Activated T-cell treated with anti-CD3 and anti-CD28 coated beads for 1 hour (primary cell): ENCODE measurements around the gene LCE2A.
"Not testable (repeated sequence)": the region's sequence is repeated elsewhere in the genome, so short reads cannot be mapped to it uniquely, and the experiment has no call there.

Experiments
- DNase-seq: peaks from one replicate; pipeline ENCODE4 v3.0.0-alpha.2; 2020; ENCODE audit warnings: low read depth

Gene LCE2A

DNA sequence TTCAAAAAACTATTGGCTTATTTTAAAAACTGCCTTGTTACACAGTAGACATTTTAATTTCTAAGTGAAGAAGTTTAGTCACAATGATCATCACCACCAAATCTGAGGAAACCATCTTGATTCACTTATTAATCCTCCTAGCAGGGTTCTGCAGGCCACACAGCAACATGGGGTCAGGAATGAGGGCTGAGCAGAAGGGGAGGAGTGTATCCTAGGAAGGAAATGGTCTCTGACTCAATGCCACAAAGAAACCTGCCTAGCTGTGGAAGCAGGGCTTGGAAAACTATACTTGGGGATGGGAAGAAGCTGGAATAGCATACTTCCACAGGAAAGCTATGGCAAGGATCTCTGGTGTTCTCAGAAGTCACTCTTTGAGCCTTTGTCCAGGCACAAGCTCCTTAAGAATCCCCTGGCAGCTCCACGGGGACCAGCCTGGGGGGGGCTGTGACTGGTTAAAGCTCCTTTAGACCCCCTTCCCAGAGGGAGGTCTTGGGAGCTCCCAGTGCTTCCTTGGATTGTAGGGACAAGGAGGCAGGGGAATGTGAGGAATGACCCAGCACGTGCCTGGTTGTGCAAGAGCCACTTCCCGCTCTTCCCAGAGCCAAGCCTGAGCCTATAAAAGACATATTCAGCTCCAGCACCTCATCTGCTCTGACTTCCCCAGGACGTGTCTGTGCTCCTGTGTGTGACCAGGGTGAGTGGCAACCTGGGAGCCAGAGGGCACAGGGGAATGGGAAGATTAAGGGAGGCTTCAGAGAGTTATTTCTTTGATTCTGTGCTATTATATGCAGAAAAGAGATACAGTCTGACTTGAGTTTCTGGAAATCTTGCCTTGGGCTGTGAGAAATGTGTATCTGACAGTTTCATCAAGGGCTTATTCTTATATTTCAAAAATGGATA, at the start of gene LCE2A:
Gene LCE2A, plus strand, starts transcription at position 645 of the 900 bp plus-strand sequence. CDS start 557 bp downstream, outside the sequence.
- DNase-seq, result no peak

GRCh38 chr1:152654110-152654509, 44.0 kb upstream of the LCE2A start:
- peak; percentile 15 for DNase-seq

DNA sequence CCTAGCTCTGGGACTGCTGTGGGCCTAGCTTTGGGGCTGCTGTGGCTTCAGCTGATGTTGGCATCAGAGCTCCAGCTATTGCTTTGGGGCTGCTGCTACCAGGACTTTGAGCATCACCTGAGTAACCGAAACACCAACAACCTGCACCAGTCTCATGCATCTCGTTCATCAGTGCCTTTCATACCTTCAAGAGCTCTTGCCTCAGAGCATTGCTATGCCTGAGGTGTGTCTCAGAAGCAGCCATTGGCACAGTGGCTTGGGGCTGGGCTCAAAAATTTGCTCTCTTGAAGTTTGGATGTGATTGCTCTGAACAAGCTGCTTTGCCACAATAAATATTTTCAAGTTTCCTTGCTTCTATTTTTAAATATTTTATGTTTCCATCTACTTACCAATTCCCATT, 41.7 kb upstream of the LCE2A start:
- DNase-seq, result no peak

GRCh38 chr1:152657677-152658076, 40.5 kb upstream of the LCE2A start:
- DNase-seq, result no peak

GRCh38 chr1:152658649-152659048, 39.5 kb upstream of the LCE2A start:
- DNase-seq, result no peak

GRCh38 chr1:152663098-152663497, 35.0 kb upstream of the LCE2A start, which contains the start of gene LCE2D:
TSS of gene LCE2D (plus strand) at chr1:152663380. CDS start at chr1:152664106, 726 bp downstream.
- DNase-seq, result no peak

DNA sequence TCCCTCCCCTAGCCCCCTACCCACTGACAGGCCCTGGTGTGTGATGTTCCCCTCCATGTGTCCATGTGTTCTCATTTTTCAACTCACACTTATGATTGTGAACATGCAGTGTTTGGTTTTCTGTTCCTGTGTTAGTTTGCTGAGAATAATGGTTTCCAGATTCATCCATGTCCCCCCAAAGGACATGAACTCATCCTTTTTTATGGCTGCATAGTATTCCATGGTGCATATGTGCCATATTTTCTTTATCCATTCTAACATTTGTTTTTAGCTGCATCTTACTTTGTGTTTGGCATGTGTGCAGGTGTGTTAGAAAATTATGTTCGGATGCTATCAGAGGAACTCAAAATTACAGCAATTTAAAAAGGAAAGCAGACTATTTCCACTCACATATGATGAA, 32.0 kb upstream of the LCE2A start:
- DNase-seq, result not testable (repeated sequence)

DNA sequence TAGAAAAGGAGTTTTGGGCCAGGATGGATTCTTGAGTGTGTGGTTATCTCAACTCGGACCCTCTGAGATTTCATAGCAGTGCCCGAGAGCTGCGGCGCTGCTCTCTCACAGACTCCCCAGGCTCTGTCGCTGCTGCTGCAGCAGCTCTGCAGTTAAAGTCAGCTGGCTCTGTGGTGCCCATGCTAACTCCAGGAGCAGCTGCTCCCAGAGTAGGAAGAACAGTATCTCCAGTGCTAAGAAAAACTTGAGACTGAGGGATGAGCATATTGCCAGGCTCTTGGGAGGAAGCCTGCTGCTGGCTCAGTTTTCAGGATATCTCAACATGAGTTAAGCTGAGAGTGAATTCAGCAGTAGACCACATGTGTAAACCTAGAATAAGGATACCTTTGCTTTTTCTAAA, 30.5 kb upstream of the LCE2A start:
- no peak for DNase-seq

GRCh38 chr1:152673016-152673415, 25.1 kb upstream of the LCE2A start:
- no peak for DNase-seq

GRCh38 chr1:152674983-152675382, 23.2 kb upstream of the LCE2A start, which contains the start of gene LCE2C:
TSS of gene LCE2C (plus strand) at chr1:152675279. CDS start at chr1:152676016, 737 bp downstream.
- not testable (repeated sequence) for DNase-seq

GRCh38 chr1:152679459-152679858, 18.7 kb upstream of the LCE2A start:
- no peak for DNase-seq

GRCh38 chr1:152681616-152682015, 16.5 kb upstream of the LCE2A start:
- DNase-seq, result no peak

DNA sequence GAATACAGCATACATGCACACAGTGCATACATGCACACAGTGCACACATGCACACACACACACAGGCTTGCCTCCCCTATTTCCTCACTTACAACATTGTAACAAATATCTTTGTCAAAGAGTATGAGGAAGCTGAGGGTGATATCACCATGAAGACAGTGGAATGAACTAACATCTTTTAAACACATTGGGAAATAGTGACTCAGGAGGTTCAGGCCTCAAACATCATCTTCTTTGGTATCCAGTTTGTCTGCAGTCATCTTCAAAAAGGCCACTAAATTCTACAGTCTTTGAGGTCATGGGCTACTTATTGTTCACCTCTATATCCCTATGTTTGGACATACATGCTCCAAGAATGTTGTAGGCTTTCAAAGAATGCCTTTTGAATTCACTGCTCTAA, 14.3 kb upstream of the LCE2A start:
- DNase-seq, result no peak

DNA sequence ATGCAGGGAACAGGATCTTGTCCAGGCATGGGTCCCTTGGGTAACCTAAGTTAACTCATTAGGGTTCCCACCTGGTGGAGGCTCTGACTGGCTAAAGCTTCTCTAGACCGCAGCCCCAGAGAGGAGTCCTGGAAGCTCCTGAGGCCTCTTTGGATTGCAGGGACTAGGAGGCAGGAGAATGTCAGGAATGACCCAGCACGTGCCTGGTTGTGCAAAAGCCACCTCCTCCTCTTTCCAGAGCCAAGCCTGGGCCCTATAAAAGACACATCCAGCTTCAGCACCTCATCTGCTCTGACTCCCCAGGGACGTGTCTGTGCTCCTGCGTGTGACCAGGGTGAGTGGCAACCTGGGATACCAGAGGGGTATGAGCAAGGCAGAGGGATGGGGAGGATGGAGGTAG, 12.3 kb upstream of the LCE2A start, which contains the start of gene LCE2B:
Gene LCE2B, plus strand, starts transcription at position 301 of the 400 bp plus-strand sequence. CDS start 721 bp downstream, outside the sequence.
- DNase-seq, result not testable (repeated sequence)

- no peak for DNase-seq
These were observed 1.6 kb downstream of the LCE2A start for GRCh38 chr1:152699746-152700145.

DNA sequence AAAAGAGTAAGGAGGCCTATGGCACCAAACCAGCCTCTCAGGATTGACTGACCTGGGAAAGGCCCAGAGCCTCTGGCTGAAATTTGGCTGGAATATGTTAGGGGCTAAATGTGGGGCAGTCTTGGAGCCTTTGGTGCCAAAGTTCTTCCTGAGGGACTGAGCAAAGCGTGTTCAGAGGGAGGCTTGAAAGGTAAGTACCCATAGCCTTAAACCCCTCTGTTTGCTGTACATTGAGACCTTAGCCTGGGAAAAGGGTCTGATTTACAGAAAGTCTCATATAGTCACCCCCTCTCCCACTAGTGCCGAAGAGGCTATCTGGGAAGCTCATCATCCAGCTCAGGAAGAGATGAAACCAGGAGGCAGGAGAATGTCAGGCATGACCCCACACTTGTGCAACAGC, 9.7 kb downstream of the LCE2A start, which contains the start of gene LCE4A:
Gene LCE4A, plus strand, starts transcription at position 301 of the 400 bp plus-strand sequence. CDS start 916 bp downstream, outside the sequence.
- no peak for DNase-seq

DNA sequence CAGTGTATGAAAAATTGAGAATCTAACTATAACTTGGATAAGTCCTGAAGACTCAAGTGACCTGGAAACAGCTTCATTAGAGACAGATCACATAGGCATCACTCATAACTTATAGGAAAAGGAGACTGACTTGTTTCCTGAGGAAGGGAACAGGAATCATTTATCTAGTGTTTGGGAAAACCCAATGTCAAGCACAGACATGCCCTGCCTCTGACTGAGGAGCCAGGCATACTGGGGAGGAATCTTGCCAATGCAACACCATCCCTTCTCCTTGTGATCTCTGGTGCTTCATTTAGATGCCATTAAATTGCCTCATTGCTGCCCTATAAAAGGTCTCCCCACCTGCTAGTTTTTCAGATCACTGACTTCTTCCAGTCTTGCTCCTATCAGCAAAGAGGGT, 20.1 kb downstream of the LCE2A start:
- DNase-seq, result no peak

GRCh38 chr1:152725261-152725660, 27.1 kb downstream of the LCE2A start:
- DNase-seq, result no peak

DNA sequence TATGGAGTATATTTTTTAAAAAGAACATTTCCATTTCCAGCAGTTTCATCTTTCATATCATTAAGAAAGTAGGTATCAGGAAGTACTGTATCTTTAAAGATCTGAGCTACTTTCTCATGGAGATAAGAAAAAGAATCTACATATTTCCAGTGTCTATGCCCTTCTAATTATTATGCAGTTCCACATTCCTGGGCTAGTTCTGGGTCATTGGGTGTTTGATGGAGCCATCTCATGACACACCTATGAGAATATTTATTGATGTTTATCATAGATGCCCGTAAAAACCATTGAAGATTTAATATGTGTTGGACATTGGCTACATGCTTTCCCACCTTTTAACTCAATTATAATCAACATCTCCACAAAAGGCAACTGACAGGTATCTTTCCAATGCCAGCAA, 30.8 kb downstream of the LCE2A start:
- DNase-seq, result no peak

GRCh38 chr1:152735648-152736047, 37.5 kb downstream of the LCE2A start:
- no peak for DNase-seq

DNA sequence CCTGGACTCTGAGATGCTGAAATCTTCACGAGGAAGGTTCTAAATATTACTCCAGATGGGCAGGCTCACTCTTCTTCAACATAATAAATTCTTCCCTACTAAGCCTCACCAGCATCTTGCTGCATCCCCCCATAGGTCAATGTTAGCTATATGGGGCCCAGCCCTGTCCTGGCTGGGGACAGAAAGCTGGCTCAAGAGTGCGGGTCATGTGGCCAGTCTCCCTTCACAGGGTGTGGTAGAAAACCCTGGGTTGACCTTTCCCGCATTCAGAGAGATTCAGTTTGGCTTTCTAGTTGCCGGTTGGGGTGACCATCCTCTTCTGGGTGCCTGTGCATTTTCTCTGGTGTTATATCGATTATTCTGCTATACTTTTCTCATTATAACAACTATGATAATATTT, 39.9 kb downstream of the LCE2A start:
- DNase-seq, result no peak

DNA sequence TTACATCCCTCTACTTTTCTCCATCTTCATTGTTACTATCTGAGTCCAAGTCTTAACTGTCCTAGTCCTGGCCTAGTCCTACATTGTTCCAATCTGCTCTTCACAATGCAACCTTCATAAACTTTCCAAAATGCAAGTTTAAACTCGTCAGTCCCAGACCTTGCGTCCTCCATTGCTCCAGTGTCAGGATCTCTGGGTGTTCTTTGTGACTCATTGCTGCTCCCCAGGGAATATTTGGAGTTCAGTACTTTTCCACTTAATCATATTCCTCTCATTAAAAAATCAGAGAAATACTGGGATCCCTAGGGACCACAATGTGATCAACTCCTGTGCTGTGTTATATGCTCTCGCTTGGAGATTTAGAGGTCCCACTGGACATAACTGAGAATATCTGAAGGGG, 41.7 kb downstream of the LCE2A start:
- no peak for DNase-seq

- no peak for DNase-seq
These were observed 43.5 kb downstream of the LCE2A start for GRCh38 chr1:152741656-152742055.
